CD14-positive monocyte (primary cell): ENCODE measurements around the gene PRSS48. TPM values are rescaled to one million over a fixed set of nuclear protein-coding genes. Genes with fewer than 3 reads are reported as not detected.

Experiments
- DNase-seq, 3 donors: peaks; one replicate each; pipeline ENCODE4 v3.0.0-alpha.2; 2011 to 2022
- H2AFZ ChIP-seq: 2 replicates; pipeline ENCODE4 v1.6.0; 2012; ENCODE audit warnings: mild to moderate bottlenecking, low read depth, low read length, inconsistent platforms; ENCODE audit not compliant: insufficient read depth, poor library complexity, severe bottlenecking
- H3K27ac ChIP-seq, 2 donors: 1 replicate in 1 of 2; 2 replicates in 1 of 2; pipeline ENCODE4 v1.5.1; 2012 to 2013; ENCODE audit warnings: low read length in 2 of 2, control low read depth in 1 of 2, inconsistent platforms in 1 of 2, low read depth in 1 of 2, mild to moderate bottlenecking in 1 of 2
- H3K27me3 ChIP-seq, 2 donors: one replicate each; pipeline versions ENCODE4 v1.6.0 to v1.6.1; 2011 to 2013; ENCODE audit warnings: low read length in 2 of 2; ENCODE audit not compliant: control insufficient read depth in 2 of 2, insufficient read depth in 2 of 2
- H3K36me3 ChIP-seq, 2 donors: replicated peaks in 1 of 2; 1 replicate in 1 of 2; 2 replicates in 1 of 2; pipeline versions ENCODE4 v1.5.1 to v1.6.1; 2012 to 2013; ENCODE audit warnings: low read length in 2 of 2, control low read depth in 1 of 2, inconsistent platforms in 1 of 2, mild to moderate bottlenecking in 1 of 2; ENCODE audit not compliant: insufficient read depth in 2 of 2, control insufficient read depth in 1 of 2
- H3K4me1 ChIP-seq, 2 donors: 1 replicate in 1 of 2; 2 replicates in 1 of 2; pipeline versions ENCODE4 v1.5.1 to v1.6.1; 2012 to 2013; ENCODE audit warnings: low read length in 2 of 2, control low read depth in 1 of 2, inconsistent platforms in 1 of 2, mild to moderate bottlenecking in 1 of 2, moderate library complexity in 1 of 2; ENCODE audit not compliant: insufficient read depth in 2 of 2, control insufficient read depth in 1 of 2
- H3K4me2 ChIP-seq: replicated peaks from 2 replicates; pipeline ENCODE3; 2012; ENCODE audit warnings: low read length, moderate library complexity, mild to moderate bottlenecking; ENCODE audit not compliant: poor library complexity, severe bottlenecking; ENCODE audit errors: extremely low read depth
- H3K4me3 ChIP-seq, 3 experiments: fragments of 200-600 bp in 1 of 3; sonication (generic) in 1 of 3; replicated peaks in 1 of 3; 1 replicate in 2 of 3; 2 replicates in 1 of 3; pipeline ENCODE4 v1.5.1; 2011 to 2013; ENCODE audit warnings: low read length in 3 of 3, mild to moderate bottlenecking in 3 of 3, control low read depth in 2 of 3, low read depth in 2 of 3, inconsistent platforms in 1 of 3, moderate library complexity in 1 of 3
- H3K79me2 ChIP-seq: 2 replicates; pipeline ENCODE4 v1.6.0; 2012; ENCODE audit warnings: mild to moderate bottlenecking, control low read depth, inconsistent platforms, low read length, moderate library complexity; ENCODE audit not compliant: insufficient read depth
- H3K9ac ChIP-seq: 2 replicates; pipeline ENCODE4 v1.6.0; 2017; ENCODE audit warnings: low read length, mild to moderate bottlenecking; ENCODE audit not compliant: insufficient read depth, poor library complexity, severe bottlenecking
- H3K9me3 ChIP-seq, 2 donors: replicated peaks in 1 of 2; 1 replicate in 1 of 2; 2 replicates in 1 of 2; pipeline versions ENCODE4 v1.5.1 to v1.6.1; 2012 to 2013; ENCODE audit warnings: low read length in 2 of 2, control low read depth in 1 of 2; ENCODE audit not compliant: control insufficient read depth in 1 of 2, insufficient read depth in 1 of 2
- H4K20me1 ChIP-seq: 2 replicates; pipeline ENCODE4 v1.6.0; 2012; ENCODE audit warnings: mild to moderate bottlenecking, low read length, control low read depth, moderate library complexity; ENCODE audit not compliant: insufficient read depth
- H3K27ac Mint-ChIP-seq, 7 donors: one replicate each; pipeline ENCODE4 v1.8.0; 2020; ENCODE audit warnings: mild to moderate bottlenecking in 7 of 7, mixed read lengths in 7 of 7, moderate library complexity in 6 of 7, inconsistent platforms in 2 of 7
- H3K27me3 Mint-ChIP-seq, 3 donors: one replicate each; pipeline ENCODE4 v1.8.0; 2021 to 2022; ENCODE audit warnings: low read depth in 3 of 3, mild to moderate bottlenecking in 3 of 3, mixed read lengths in 3 of 3, moderate library complexity in 3 of 3, inconsistent platforms in 1 of 3
- H3K36me3 Mint-ChIP-seq, 2 donors: one replicate each; pipeline ENCODE4 v1.8.0; 2020; ENCODE audit warnings: mixed read lengths in 2 of 2, inconsistent platforms in 1 of 2, mild to moderate bottlenecking in 1 of 2
- H3K4me1 Mint-ChIP-seq: one replicate; pipeline ENCODE4 v1.8.0; 2020; ENCODE audit warnings: mild to moderate bottlenecking, mixed read lengths
- H3K4me3 Mint-ChIP-seq, 2 donors: one replicate each; pipeline ENCODE4 v1.8.0; 2020; ENCODE audit warnings: mild to moderate bottlenecking in 2 of 2, mixed read lengths in 2 of 2, moderate library complexity in 1 of 2
- H3K9me3 Mint-ChIP-seq, 7 donors: one replicate each; pipeline ENCODE4 v1.8.0; 2020 to 2022; ENCODE audit warnings: mixed read lengths in 7 of 7, mild to moderate bottlenecking in 6 of 7, moderate library complexity in 6 of 7, inconsistent platforms in 2 of 7
- WGBS: methylation state at CpG from one replicate; pipeline ENCODE4 v1.1.5; 2013; ENCODE audit warnings: missing lambda C conversion rate; ENCODE audit not compliant: insufficient coverage; 5-methylcytosine and 5-hydroxymethylcytosine counted together
- intact Hi-C, 2 donors: fragments of 100-400 bp; cut with micrococcal nuclease; formaldehyde crosslinking; loops; one replicate each; pipeline versions ENCODE4 v1.15.0 to v1.15.1; 2023
- polyA plus RNA-seq, 3 donors: library from polyadenylated mRNA; depleted of rRNA in 1 of 3; unstranded in 2 of 3; stranded (reverse) in 1 of 3; fragments of 300-500 nt in 2 of 3; fragments of >200 nt in 1 of 3; fragmentation: Illumina TruSeq in 2 of 3; gene quantifications; 1 replicate in 2 of 3; 2 replicates in 1 of 3; pipeline ENCODE4 v1.2.3, GENCODE V29; 2012 to 2021
- TF ChIP-seq, protein P1 (sequence below): fragments of 200-600 bp; IDR thresholded peaks from one replicate; pipeline ENCODE4 v1.8.0; 2022; ENCODE audit warnings: antibody characterized with exemption, mild to moderate bottlenecking

PRSS48 gene
- polyA plus RNA-seq, 3 donors: not detected

GRCh38 chr4:151314010-151314355, 37.0 kb downstream of the PRSS48 start:
- H3K36me3 Mint-ChIP-seq: no peaks in the 10 kb centered on the region
- H3K4me2 ChIP-seq: no peak overlapping the region
- no peak overlapping the region for H3K4me3 Mint-ChIP-seq
- intact Hi-C loops: no loop called here
- H3K4me3 ChIP-seq: no peak overlapping the region
- no peak overlapping the region for H2AFZ ChIP-seq
- no peaks in the 10 kb centered on the region for H3K4me1 ChIP-seq
- peaks cover 3 to 5% (median 4%) of the 10 kb centered on the region in 3 donors for H3K27me3 Mint-ChIP-seq
- no peak overlapping the region for H3K27ac Mint-ChIP-seq
- peaks cover 0 to 2% (median under 1%) of the 10 kb centered on the region in 7 donors for H3K9me3 Mint-ChIP-seq
- no peak for DNase-seq
- no peaks in the 10 kb centered on the region for H3K36me3 ChIP-seq
- no peaks in the 10 kb centered on the region for H3K9me3 ChIP-seq
- no peaks in the 10 kb centered on the region for H3K27me3 ChIP-seq
- H4K20me1 ChIP-seq: no peaks in the 10 kb centered on the region
- no peak overlapping the region for H3K9ac ChIP-seq
- no peak overlapping the region for H3K27ac ChIP-seq
- 100% methylated on average over 1 of the region's 1 CpG for WGBS
- H3K4me1 Mint-ChIP-seq: no peaks in the 10 kb centered on the region
- H3K79me2 ChIP-seq: no peaks in the 10 kb centered on the region
- TF ChIP-seq, protein P1, sequence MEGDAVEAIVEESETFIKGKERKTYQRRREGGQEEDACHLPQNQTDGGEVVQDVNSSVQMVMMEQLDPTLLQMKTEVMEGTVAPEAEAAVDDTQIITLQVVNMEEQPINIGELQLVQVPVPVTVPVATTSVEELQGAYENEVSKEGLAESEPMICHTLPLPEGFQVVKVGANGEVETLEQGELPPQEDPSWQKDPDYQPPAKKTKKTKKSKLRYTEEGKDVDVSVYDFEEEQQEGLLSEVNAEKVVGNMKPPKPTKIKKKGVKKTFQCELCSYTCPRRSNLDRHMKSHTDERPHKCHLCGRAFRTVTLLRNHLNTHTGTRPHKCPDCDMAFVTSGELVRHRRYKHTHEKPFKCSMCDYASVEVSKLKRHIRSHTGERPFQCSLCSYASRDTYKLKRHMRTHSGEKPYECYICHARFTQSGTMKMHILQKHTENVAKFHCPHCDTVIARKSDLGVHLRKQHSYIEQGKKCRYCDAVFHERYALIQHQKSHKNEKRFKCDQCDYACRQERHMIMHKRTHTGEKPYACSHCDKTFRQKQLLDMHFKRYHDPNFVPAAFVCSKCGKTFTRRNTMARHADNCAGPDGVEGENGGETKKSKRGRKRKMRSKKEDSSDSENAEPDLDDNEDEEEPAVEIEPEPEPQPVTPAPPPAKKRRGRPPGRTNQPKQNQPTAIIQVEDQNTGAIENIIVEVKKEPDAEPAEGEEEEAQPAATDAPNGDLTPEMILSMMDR: no peak

- Histone ChIP-seq H3K9ac (no peak overlapping the region), H3K36me3 (no peaks in the 10 kb centered on the region), H3K9me3 (no peaks in the 10 kb centered on the region), H4K20me1 (no peaks in the 10 kb centered on the region), H3K4me3 (no peak overlapping the region), H2AFZ (no peak overlapping the region), H3K4me1 (no peaks in the 10 kb centered on the region), H3K79me2 (no peaks in the 10 kb centered on the region), H3K27me3 (peaks cover 0 to under 1% of the 10 kb centered on the region in 2 donors), H3K27ac (no peak overlapping the region), H3K4me2 (no peak overlapping the region)
- intact Hi-C loops: no loop called here
- H3K27ac Mint-ChIP-seq: no peak overlapping the region
- peaks cover 3 to 5% (median 4%) of the 10 kb centered on the region in 3 donors for H3K27me3 Mint-ChIP-seq
- H3K4me3 Mint-ChIP-seq: no peak overlapping the region
- DNase-seq: no peak
- TF ChIP-seq, protein P1: no peak
- no peaks in the 10 kb centered on the region for H3K36me3 Mint-ChIP-seq
- H3K4me1 Mint-ChIP-seq: no peaks in the 10 kb centered on the region
- H3K9me3 Mint-ChIP-seq: peaks cover 0 to 2% (median 0%) of the 10 kb centered on the region in 7 donors
- WGBS: no CpG with 5 or more reads among the region's 1 CpG
These were observed 37.5 kb downstream of the PRSS48 start for GRCh38 chr4:151314479-151314878.
